ENCODE measurements around the gene ALG9. TPM values are rescaled to one million over a fixed set of nuclear protein-coding genes. Genes with fewer than 3 reads are reported as not detected.

Gene ALG9
- total and polyA plus RNA-seq, 2 donors (not counting 3 experiments of a cell fraction or from before 2014, with no cell fraction given), result 29.1 to 29.4 TPM

DNA sequence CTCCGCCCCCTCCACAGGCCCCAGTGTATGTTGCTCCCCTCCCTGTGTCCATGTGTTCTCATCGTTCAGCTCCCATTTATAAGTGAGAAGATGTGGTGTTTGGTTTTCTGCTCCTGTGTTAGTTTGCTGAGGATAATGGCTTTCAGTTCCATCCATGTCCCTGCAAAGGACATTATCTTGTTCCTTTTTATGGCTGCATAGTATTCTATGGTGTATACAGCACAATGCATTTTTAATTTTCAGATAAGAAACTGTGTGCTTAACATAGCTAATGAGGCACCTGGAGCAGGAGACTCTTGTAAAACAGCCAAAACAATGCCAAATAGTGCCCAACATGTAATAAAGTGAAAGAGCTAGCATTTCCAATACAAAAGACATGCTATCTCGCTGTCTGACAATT lies 21.8 kb downstream of the ALG9 start:
- intact Hi-C loops (cut with micrococcal nuclease) (no loop called here), dilution Hi-C loops (cut with MboI; ENCODE audit: extremely low pct_ligation_motif_present, low sequenced_read_pairs) (no loop called here)
- Histone ChIP-seq H3K9me1 (replicated peaks; ENCODE audit: control insufficient read depth, extremely low read depth, insufficient read depth, low read length) (no peaks in the 10 kb centered on the region), H3K4me2 (ENCODE audit: insufficient read depth, low read length) (no peak overlapping the region), H3K27ac (ENCODE audit: insufficient read depth, low read depth, low read length) (no peak overlapping the region), H3K36me3 (ENCODE audit: control insufficient read depth in 2 of 2, extremely low read depth in 1 of 2, insufficient read depth in 2 of 2, low read length in 2 of 2) (peaks cover 0 to 5% of the 10 kb centered on the region in 2 experiments), H3K4me3 (replicated peaks in 1 of 3; ENCODE audit: insufficient read depth in 1 of 3, low read depth in 1 of 3, low read length in 3 of 3) (no peak overlapping the region), H3K27me3 (ENCODE audit: control insufficient read depth in 2 of 2, insufficient read depth in 2 of 2, low read length in 2 of 2) (no peaks in the 10 kb centered on the region), H4K20me1 (replicated peaks; ENCODE audit: control insufficient read depth, extremely low read depth, insufficient read depth, low read length) (no peaks in the 10 kb centered on the region), H3K9ac (replicated peaks; ENCODE audit: extremely low read depth, insufficient read depth, low read length) (no peak overlapping the region), H3K79me2 (ENCODE audit: control insufficient read depth, insufficient read depth, low read length) (no peaks in the 10 kb centered on the region), H2AFZ (ENCODE audit: low read depth, low read length) (no peak overlapping the region), H3K4me1 (ENCODE audit: control insufficient read depth, extremely low read depth, insufficient read depth, low read length) (peaks cover 14% of the 10 kb centered on the region), H3K9me3 (replicated peaks; ENCODE audit: control insufficient read depth, insufficient read depth, low read length) (no peaks in the 10 kb centered on the region)
- ChIA-PET CTCF (interaction anchor here (1.1 kb wide), 1 partner anchor 8 kb away, joined by 4 read pairs; no protein-coding TSS in a partner anchor), POLR2A (no interaction called here)
- no peak for DNase-seq (ENCODE audit: low read depth, low spot score)
- no TSS peak for BruUV-seq (replicated peaks)
- TF ChIP-seq POLR2A (IDR thresholded peaks at IDR 0.05; ENCODE audit: low read depth, low read length) (no peak), EZH2 (IDR thresholded peaks at IDR 0.05; ENCODE audit: borderline replicate concordance, low read depth, low read length, severe bottlenecking) (no peak), JUN (IDR thresholded peaks at IDR 0.05; ENCODE audit: borderline replicate concordance, insufficient read depth, insufficient read length, low read depth) (no peak), MYC (IDR thresholded peaks at IDR 0.05; ENCODE audit: low read depth, low read length) (no peak), GATA2 (IDR thresholded peaks at IDR 0.05; ENCODE audit: insufficient read depth, insufficient read length, low read depth, low read length) (no peak), POLR2AphosphoS5 (IDR thresholded peaks at IDR 0.05; ENCODE audit: insufficient read depth, low read depth, low read length) (no peak), FOS (IDR thresholded peaks at IDR 0.05; ENCODE audit: borderline replicate concordance, insufficient read depth, low read length) (no peak)
- TF ChIP-seq, protein P1, sequence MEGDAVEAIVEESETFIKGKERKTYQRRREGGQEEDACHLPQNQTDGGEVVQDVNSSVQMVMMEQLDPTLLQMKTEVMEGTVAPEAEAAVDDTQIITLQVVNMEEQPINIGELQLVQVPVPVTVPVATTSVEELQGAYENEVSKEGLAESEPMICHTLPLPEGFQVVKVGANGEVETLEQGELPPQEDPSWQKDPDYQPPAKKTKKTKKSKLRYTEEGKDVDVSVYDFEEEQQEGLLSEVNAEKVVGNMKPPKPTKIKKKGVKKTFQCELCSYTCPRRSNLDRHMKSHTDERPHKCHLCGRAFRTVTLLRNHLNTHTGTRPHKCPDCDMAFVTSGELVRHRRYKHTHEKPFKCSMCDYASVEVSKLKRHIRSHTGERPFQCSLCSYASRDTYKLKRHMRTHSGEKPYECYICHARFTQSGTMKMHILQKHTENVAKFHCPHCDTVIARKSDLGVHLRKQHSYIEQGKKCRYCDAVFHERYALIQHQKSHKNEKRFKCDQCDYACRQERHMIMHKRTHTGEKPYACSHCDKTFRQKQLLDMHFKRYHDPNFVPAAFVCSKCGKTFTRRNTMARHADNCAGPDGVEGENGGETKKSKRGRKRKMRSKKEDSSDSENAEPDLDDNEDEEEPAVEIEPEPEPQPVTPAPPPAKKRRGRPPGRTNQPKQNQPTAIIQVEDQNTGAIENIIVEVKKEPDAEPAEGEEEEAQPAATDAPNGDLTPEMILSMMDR (IDR thresholded peaks at IDR 0.05; ENCODE audit: extremely low read depth in 1 of 2, insufficient read depth in 1 of 2, low read depth in 1 of 2, low read length in 2 of 2), result no peak
- TF ChIP-seq, protein P2, sequence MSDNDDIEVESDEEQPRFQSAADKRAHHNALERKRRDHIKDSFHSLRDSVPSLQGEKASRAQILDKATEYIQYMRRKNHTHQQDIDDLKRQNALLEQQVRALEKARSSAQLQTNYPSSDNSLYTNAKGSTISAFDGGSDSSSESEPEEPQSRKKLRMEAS (IDR thresholded peaks at IDR 0.05; ENCODE audit: insufficient read depth, insufficient read length), result no peak
- no peak for FAIRE-seq

All from endothelial cell of umbilical vein (primary cell).